ENCODE measurements around the gene NHERF1. TPM values are rescaled to one million over a fixed set of nuclear protein-coding genes. Genes with fewer than 3 reads are reported as not detected.
A peak's percentile ranks its signal among the peaks of the same experiment; 100 is the strongest.

The NHERF1 gene
- total RNA-seq, 6 experiments from 2014 or later: 15.7 to 18.9 (median 17.5) TPM

DNA sequence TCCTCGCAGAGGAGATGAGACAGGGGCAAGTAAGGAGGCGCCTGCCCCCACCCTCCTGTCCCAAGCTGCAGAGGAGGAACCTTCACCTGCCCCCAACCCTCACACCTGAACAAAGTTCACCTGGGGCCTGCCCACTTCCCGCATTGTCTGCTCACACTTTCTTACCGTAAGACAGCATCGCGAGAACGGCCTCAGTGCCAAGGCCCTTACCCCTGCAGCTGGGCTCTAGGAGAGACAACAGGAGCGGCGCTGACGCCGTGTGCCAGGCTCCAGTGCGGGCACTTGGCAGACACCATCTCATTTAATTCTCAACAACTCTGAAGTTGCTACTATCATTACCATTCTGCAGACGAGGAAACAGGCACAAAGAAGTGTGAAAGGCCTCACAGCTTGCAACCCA lies 23.6 kb downstream of the NHERF1 start:
- TF ChIP-seq, protein P1, sequence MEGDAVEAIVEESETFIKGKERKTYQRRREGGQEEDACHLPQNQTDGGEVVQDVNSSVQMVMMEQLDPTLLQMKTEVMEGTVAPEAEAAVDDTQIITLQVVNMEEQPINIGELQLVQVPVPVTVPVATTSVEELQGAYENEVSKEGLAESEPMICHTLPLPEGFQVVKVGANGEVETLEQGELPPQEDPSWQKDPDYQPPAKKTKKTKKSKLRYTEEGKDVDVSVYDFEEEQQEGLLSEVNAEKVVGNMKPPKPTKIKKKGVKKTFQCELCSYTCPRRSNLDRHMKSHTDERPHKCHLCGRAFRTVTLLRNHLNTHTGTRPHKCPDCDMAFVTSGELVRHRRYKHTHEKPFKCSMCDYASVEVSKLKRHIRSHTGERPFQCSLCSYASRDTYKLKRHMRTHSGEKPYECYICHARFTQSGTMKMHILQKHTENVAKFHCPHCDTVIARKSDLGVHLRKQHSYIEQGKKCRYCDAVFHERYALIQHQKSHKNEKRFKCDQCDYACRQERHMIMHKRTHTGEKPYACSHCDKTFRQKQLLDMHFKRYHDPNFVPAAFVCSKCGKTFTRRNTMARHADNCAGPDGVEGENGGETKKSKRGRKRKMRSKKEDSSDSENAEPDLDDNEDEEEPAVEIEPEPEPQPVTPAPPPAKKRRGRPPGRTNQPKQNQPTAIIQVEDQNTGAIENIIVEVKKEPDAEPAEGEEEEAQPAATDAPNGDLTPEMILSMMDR (IDR thresholded peaks at IDR 0.05): no peak
- Mint-ChIP-seq H3K27me3 (ENCODE audit: insufficient read depth) (peaks cover 4% of the 10 kb centered on the region; the same call in 1 of the 2 replicates), H3K4me3 (no peak overlapping the region), H3K27ac (no peak overlapping the region), H3K4me1 (ENCODE audit: low read depth) (peaks cover 46% of the 10 kb centered on the region), H3K9me3 (no peaks in the 10 kb centered on the region), H3K36me3 (ENCODE audit: low read depth) (peaks cover 23% of the 10 kb centered on the region)
- no peak for DNase-seq

DNA sequence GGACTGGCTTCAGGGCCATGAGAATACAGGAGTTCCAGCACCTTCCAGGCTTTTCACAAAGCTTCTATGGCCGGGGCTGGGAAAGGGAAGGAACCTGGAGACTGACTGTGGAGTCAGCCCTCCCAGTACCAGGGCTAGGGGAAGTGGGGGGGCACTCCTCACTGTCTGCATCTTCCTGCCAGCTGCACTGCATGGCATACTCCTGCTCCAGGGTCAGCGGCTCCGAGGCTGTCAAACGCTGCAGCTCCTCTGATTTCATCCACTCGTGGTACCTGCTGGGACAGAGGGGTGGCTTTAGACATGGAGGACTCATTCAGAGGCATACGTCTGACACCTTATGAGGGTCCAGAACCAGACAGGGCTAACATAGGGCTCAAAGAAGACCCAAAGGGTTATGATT lies 25.0 kb downstream of the NHERF1 start:
- peak overlapping the region; percentile 82 for H3K4me3 Mint-ChIP-seq
- H3K4me1 Mint-ChIP-seq (ENCODE audit: low read depth): peaks cover 49% of the 10 kb centered on the region
- no peak for DNase-seq
- H3K27ac Mint-ChIP-seq: peak overlapping the region; percentile 72
- TF ChIP-seq, protein P1 (IDR thresholded peaks at IDR 0.05): no peak
- H3K9me3 Mint-ChIP-seq: no peaks in the 10 kb centered on the region
- peaks cover 7% of the 10 kb centered on the region; the same call in 1 of the 2 replicates for H3K27me3 Mint-ChIP-seq (ENCODE audit: insufficient read depth)
- H3K36me3 Mint-ChIP-seq (ENCODE audit: low read depth): peaks cover 23% of the 10 kb centered on the region

DNA sequence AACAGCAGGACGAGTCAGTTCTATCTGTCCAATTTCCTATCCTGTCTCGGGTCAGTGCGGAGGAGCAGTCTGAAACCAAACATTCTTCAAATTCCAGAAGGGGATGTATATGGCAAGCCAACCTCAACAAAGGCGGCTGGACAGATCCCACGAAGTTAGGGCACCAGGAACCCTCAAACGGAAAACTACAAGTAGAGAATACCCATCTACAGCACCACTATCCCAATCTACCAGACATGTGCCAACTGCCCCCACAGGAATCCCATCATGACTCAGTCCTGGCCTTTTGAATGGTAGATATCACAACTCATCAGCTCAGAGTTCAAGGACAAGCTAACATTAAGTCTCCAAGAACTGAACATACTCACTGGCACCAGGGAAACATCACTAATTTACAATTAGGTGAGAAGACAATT lies 25.5 kb downstream of the NHERF1 start:
- H3K4me3 Mint-ChIP-seq: peak overlapping the region; percentile 82
- H3K36me3 Mint-ChIP-seq (ENCODE audit: low read depth): peaks cover 23% of the 10 kb centered on the region

GRCh38 chr17:74775409-74776043 lies 27.1 kb downstream of the NHERF1 start:
- Mint-ChIP-seq H3K27me3 (ENCODE audit: insufficient read depth) (peaks cover 7% of the 10 kb centered on the region; the same call in 1 of the 2 replicates), H3K4me1 (ENCODE audit: low read depth) (peaks cover 50% of the 10 kb centered on the region), H3K9me3 (no peaks in the 10 kb centered on the region), H3K4me3 (peak overlapping the region; percentile 100), H3K36me3 (ENCODE audit: low read depth) (peaks cover 23% of the 10 kb centered on the region), H3K27ac (peak overlapping the region; percentile 91)
- TF ChIP-seq, protein P1 (IDR thresholded peaks at IDR 0.05): no peak
- DNase-seq: no peak

More for the DNA sequence above, 25.5 kb downstream of the NHERF1 start:
- Mint-ChIP-seq H3K27me3 (ENCODE audit: insufficient read depth) (peaks cover 7% of the 10 kb centered on the region; the same call in 1 of the 2 replicates), H3K9me3 (no peaks in the 10 kb centered on the region), H3K27ac (peak overlapping the region; percentile 72), H3K4me1 (ENCODE audit: low read depth) (peaks cover 49% of the 10 kb centered on the region)
- DNase-seq: peak; percentile 61
- TF ChIP-seq, protein P1 (IDR thresholded peaks at IDR 0.05): no peak

- TF ChIP-seq, protein P1 (IDR thresholded peaks at IDR 0.05): no peak
- Mint-ChIP-seq H3K4me1 (ENCODE audit: low read depth) (peaks cover 50% of the 10 kb centered on the region), H3K27ac (peak within 1 kb of the TSS; percentile 91), H3K27me3 (ENCODE audit: insufficient read depth) (peaks cover 7% of the 10 kb centered on the region; the same call in 1 of the 2 replicates), H3K36me3 (ENCODE audit: low read depth) (peaks cover 23% of the 10 kb centered on the region), H3K4me3 (peak within 1 kb of the TSS; percentile 100), H3K9me3 (no peaks in the 10 kb centered on the region)
- peak; percentile 94 for DNase-seq
These were observed 27.9 kb downstream of the NHERF1 start, which contains the start of gene NAT9 for GRCh38 chr17:74776044-74776962. Gene NAT9, minus strand, starts transcription at chr17:74776345. Its CDS starts 647 bp downstream, at chr17:74775698.

All from HFFc6 (cell line).